DOHH2 (cell line): ENCODE data around the gene MPPE1.

Source experiments
- CTCF ChIP-seq: fragments of 200-600 bp; sonication (generic); IDR thresholded peaks from one replicate; pipeline ENCODE4 v1.5.1; 2014; ENCODE audit warnings: antibody characterized with exemption, mild to moderate bottlenecking, low read depth, low read length; ENCODE audit not compliant: poor library complexity, severe bottlenecking
- EZH2phosphoT487 ChIP-seq: fragments of 200-600 bp; sonication (generic); IDR thresholded peaks from 2 replicates; pipeline ENCODE4 v1.6.1; 2017; ENCODE audit warnings: borderline replicate concordance, mild to moderate bottlenecking, antibody characterized with exemption, low read length, moderate library complexity, mixed read lengths

- TF ChIP-seq EZH2phosphoT487 = no peak
- no peak for TF ChIP-seq CTCF
Observed at GRCh38 chr18:11862468-11863137, 45.5 kb downstream of the MPPE1 start.
